Measurements from ENCODE around the gene GLI1. TPM values are rescaled to one million over a fixed set of nuclear protein-coding genes. Genes with fewer than 3 reads are reported as not detected.

GLI1 gene
- total RNA-seq, 1 donor from 2014 or later: 5.8 TPM

DNA sequence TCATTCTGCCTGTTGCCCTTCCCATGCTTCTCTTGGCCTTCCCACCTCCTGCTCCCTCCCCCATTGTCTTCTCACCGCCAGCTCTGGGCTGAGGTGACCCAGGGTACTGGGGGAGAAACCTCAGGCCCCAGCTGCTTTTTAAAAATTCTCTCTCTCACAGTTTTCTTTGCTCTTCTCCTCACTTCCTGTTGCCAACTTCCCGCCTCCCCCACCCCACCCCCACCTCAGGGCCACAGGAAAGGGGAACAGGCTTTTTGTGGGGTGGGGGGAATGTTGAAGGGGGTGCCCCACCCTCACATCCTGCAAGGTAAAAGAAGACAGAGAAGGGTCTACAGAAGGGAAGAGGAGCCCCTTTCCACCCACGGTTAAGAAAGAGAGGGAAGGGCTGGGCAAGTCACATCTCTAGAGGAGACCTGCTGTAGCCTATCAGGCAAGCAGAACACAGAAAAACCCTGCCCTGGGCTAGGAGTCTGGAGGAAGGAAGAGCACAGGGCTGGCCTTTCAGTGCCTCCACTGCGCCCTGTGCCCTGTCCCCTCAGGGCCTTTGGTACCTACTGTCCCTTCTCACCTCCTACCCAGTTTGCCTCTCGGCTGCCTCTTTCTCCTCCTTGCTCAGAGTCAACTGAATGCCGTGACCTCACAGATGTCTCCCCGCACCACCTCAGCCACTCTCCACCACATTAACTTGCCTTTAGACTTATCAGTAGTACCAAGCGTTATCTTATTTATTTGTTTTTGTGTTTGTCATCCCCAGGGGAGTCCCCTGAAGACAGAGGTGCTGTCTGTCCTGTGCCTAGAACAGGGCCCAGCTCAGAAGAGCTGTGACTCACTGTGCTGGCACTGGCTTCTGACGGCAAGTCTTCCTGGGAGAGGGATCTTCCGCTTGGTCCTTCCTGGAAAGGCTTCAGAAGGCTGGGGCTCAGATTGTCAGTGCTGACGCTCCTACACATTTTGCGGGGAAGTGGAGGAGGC is 18.4 kb downstream of the GLI1 start:
- H3K27ac Mint-ChIP-seq (ENCODE audit: unreplicated experiment): peak overlapping the region; percentile 20
- FAIRE-seq (no peak), DNase-seq (ENCODE audit: low read depth) (peak; percentile 35)
- Histone ChIP-seq H3K9me3 (ENCODE audit: insufficient read depth, low read depth, low read length) (no peaks in the 10 kb centered on the region), H3K4me3 (ENCODE audit: insufficient read depth, low read depth, low read length) (no peak overlapping the region), H3K36me3 (ENCODE audit: insufficient read depth, low read length) (no peaks in the 10 kb centered on the region), H4K20me1 (ENCODE audit: insufficient read depth, low read length) (no peaks in the 10 kb centered on the region), H2AFZ (ENCODE audit: low read depth, low read length) (no peak overlapping the region), H3K9ac (ENCODE audit: low read length) (no peak overlapping the region), H3K27ac (ENCODE audit: low read depth, low read length) (no peak overlapping the region), H3K79me2 (ENCODE audit: insufficient read depth, low read length) (no peaks in the 10 kb centered on the region), H3K4me2 (ENCODE audit: low read length) (no peak overlapping the region), H3K27me3 (ENCODE audit: insufficient read depth, low read length) (peaks cover 45% of the 10 kb centered on the region), H3K4me1 (ENCODE audit: insufficient read depth, low read length) (peaks cover 9% of the 10 kb centered on the region)
- no peak for TF ChIP-seq EZH2 (IDR thresholded peaks at IDR 0.05; ENCODE audit: insufficient read depth, low read length)
- TF ChIP-seq, protein P1, sequence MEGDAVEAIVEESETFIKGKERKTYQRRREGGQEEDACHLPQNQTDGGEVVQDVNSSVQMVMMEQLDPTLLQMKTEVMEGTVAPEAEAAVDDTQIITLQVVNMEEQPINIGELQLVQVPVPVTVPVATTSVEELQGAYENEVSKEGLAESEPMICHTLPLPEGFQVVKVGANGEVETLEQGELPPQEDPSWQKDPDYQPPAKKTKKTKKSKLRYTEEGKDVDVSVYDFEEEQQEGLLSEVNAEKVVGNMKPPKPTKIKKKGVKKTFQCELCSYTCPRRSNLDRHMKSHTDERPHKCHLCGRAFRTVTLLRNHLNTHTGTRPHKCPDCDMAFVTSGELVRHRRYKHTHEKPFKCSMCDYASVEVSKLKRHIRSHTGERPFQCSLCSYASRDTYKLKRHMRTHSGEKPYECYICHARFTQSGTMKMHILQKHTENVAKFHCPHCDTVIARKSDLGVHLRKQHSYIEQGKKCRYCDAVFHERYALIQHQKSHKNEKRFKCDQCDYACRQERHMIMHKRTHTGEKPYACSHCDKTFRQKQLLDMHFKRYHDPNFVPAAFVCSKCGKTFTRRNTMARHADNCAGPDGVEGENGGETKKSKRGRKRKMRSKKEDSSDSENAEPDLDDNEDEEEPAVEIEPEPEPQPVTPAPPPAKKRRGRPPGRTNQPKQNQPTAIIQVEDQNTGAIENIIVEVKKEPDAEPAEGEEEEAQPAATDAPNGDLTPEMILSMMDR (IDR thresholded peaks at IDR 0.05; ENCODE audit: insufficient read depth, low read depth, low read length): no peak
- peaks cover 5% of the 10 kb centered on the region for H3K36me3 Mint-ChIP-seq (ENCODE audit: low read depth, unreplicated experiment)
- peaks cover 24% of the 10 kb centered on the region for H3K4me1 Mint-ChIP-seq (ENCODE audit: low read depth, unreplicated experiment)
- H3K4me3 Mint-ChIP-seq (ENCODE audit: unreplicated experiment): peak overlapping the region; percentile 64
- peaks cover 16% of the 10 kb centered on the region for H3K9me3 Mint-ChIP-seq (ENCODE audit: unreplicated experiment)
- peaks cover 48% of the 10 kb centered on the region for H3K27me3 Mint-ChIP-seq (ENCODE audit: low read depth, unreplicated experiment)

DNA sequence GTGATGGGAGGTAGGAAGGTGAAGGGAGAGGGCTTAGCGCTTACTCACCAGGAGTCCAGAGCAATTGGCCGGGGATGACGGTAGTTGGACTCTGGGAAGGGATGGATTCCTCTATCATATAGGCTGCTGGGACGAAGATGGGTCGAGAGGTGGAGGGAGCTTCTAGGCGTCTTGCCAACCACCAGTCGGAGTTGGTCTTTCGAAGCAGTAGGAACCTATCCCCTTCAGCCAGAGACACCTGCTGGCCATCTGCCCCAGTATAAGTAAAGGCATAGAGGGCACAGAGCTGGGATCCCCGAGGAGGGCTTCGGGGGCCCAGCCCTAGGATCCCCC is 19.4 kb downstream of the GLI1 start:
- H3K79me2 ChIP-seq (ENCODE audit: insufficient read depth, low read length): no peaks in the 10 kb centered on the region
- no peak overlapping the region for H3K4me3 Mint-ChIP-seq (ENCODE audit: unreplicated experiment)
- FAIRE-seq (no peak), DNase-seq (ENCODE audit: low read depth) (no peak)
- no peak overlapping the region for H3K27ac Mint-ChIP-seq (ENCODE audit: unreplicated experiment)
- H3K4me1 Mint-ChIP-seq (ENCODE audit: low read depth, unreplicated experiment): peaks cover 31% of the 10 kb centered on the region
- no peaks in the 10 kb centered on the region for H4K20me1 ChIP-seq (ENCODE audit: insufficient read depth, low read length)
- H3K36me3 ChIP-seq (ENCODE audit: insufficient read depth, low read length): no peaks in the 10 kb centered on the region
- peaks cover 13% of the 10 kb centered on the region for H3K4me1 ChIP-seq (ENCODE audit: insufficient read depth, low read length)
- H3K36me3 Mint-ChIP-seq (ENCODE audit: low read depth, unreplicated experiment): peaks cover 5% of the 10 kb centered on the region
- TF ChIP-seq EZH2 (IDR thresholded peaks at IDR 0.05; ENCODE audit: insufficient read depth, low read length): no peak
- TF ChIP-seq, protein P1 (IDR thresholded peaks at IDR 0.05; ENCODE audit: insufficient read depth, low read depth, low read length): no peak
- H3K9me3 ChIP-seq (ENCODE audit: insufficient read depth, low read depth, low read length): no peaks in the 10 kb centered on the region
- H3K27ac ChIP-seq (ENCODE audit: low read depth, low read length): no peak overlapping the region
- H3K9me3 Mint-ChIP-seq (ENCODE audit: unreplicated experiment): peaks cover 12% of the 10 kb centered on the region
- peaks cover 37% of the 10 kb centered on the region for H3K27me3 ChIP-seq (ENCODE audit: insufficient read depth, low read length)
- no peak overlapping the region for H3K4me3 ChIP-seq (ENCODE audit: insufficient read depth, low read depth, low read length)
- H3K4me2 ChIP-seq (ENCODE audit: low read length): no peak overlapping the region
- H3K27me3 Mint-ChIP-seq (ENCODE audit: low read depth, unreplicated experiment): peaks cover 39% of the 10 kb centered on the region
- H2AFZ ChIP-seq (ENCODE audit: low read depth, low read length): no peak overlapping the region
- no peak overlapping the region for H3K9ac ChIP-seq (ENCODE audit: low read length)

Measured in astrocyte (in vitro differentiated cells and primary cell).